CD1c-positive myeloid dendritic cell (primary cell): Measurements from ENCODE around the gene ERVW-1.
A peak's percentile ranks its signal among the peaks of the same experiment; 100 is the strongest.
"Not testable (repeated sequence)": the region's sequence is repeated elsewhere in the genome, so short reads cannot be mapped to it uniquely, and the experiment has no call there.

Experiments used
- DNase-seq: peaks from one replicate; pipeline ENCODE4 v3.0.0-alpha.2; 2016; ENCODE audit errors: extremely low spot score

ERVW-1 gene

GRCh38 chr7:92475261-92475770 lies 2.4 kb downstream of the ERVW-1 start:
- DNase-seq: not testable (repeated sequence)

GRCh38 chr7:92473989-92474388 lies 3.8 kb downstream of the ERVW-1 start:
- not testable (repeated sequence) for DNase-seq

GRCh38 chr7:92468589-92468988 lies 9.2 kb downstream of the ERVW-1 start:
- DNase-seq: not testable (repeated sequence)

GRCh38 chr7:92466682-92467081 lies 11.1 kb downstream of the ERVW-1 start:
- no peak for DNase-seq

GRCh38 chr7:92464515-92464914 lies 13.2 kb downstream of the ERVW-1 start:
- DNase-seq: no peak

- DNase-seq: no peak
Observed at GRCh38 chr7:92462560-92462959, 15.2 kb downstream of the ERVW-1 start.

GRCh38 chr7:92461027-92462003 lies 16.4 kb downstream of the ERVW-1 start:
- peak; percentile 13 for DNase-seq

GRCh38 chr7:92460510-92460909 lies 17.2 kb downstream of the ERVW-1 start:
- no peak for DNase-seq

- no peak for DNase-seq
Observed at GRCh38 chr7:92460109-92460508, 17.6 kb downstream of the ERVW-1 start.

GRCh38 chr7:92456236-92456635 lies 21.5 kb downstream of the ERVW-1 start:
- DNase-seq: no peak

- no peak for DNase-seq
Observed at GRCh38 chr7:92451645-92452044, 26.1 kb downstream of the ERVW-1 start.

- peak; percentile 76 for DNase-seq
Observed at GRCh38 chr7:92448205-92448747, 29.5 kb downstream of the ERVW-1 start.

- peak; percentile 94 for DNase-seq
Observed at GRCh38 chr7:92447345-92448204, 30.2 kb downstream of the ERVW-1 start, which contains the start of gene GATAD1. Gene GATAD1, plus strand, starts transcription at chr7:92447482. Its CDS starts 248 bp downstream, at chr7:92447730.

GRCh38 chr7:92446869-92447344 lies 30.8 kb downstream of the ERVW-1 start:
- DNase-seq: no peak

- not testable (repeated sequence) for DNase-seq
Observed at GRCh38 chr7:92442720-92443119, 35.0 kb downstream of the ERVW-1 start.

- no peak for DNase-seq
Observed at GRCh38 chr7:92437956-92438491, 39.7 kb downstream of the ERVW-1 start.

GRCh38 chr7:92436612-92437445 lies 40.9 kb downstream of the ERVW-1 start:
- no peak for DNase-seq

- no peak for DNase-seq
Observed at GRCh38 chr7:92435542-92435941, 42.2 kb downstream of the ERVW-1 start.

GRCh38 chr7:92433019-92433418 lies 44.7 kb downstream of the ERVW-1 start:
- DNase-seq: no peak

- DNase-seq: no peak
Observed at GRCh38 chr7:92432299-92432946, 45.3 kb downstream of the ERVW-1 start.
